EH (cell line): ENCODE data around the gene TMEM54.

Experiments used
- DNase-seq: peaks from one replicate; pipeline ENCODE4 v3.0.0-alpha.2; 2015; ENCODE audit warnings: low read depth

TMEM54 gene

DNA sequence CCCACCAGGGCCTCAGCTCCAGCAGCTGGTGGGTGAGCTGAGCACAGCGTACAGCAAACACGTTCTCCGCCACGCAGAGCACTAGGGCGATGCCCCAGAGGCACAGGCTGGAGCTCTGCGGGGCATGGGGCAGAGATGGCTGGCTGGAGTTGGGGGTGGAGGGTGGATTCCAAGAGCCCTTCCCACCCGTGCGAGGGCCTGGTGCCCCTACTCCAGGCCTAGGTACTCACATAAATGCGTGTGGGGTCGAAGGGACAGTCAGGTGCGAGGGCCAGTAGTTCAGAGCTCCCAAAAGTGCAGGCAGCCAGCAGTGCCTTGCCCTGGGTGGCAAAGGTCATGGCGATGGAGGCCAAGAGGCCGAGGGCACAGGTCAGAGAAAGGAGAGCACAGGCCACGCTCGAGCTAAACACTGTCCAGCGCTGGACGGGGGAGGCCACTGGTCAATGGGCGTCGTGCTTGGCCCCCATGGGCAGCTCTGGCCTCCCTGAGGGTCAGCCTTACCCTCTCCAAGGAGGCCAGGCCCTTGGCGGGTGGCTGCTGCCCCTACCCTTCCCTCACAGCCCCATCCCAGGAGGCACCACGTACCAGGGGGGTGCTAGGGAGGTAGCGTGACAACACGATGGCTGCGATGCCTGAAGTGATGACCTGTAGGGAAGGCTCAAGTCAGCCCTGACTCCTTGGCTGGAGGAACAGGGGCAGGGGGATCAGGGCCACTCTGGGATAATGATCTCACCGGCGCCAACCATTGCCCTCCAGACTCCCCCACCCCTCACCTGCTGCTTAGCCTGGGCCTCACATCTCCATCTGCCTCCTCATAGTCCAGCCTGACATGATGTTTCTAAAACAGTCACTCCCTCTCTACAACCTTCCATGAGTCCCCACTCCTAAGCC, 5.6 kb downstream of the TMEM54 start:
- no peak for DNase-seq

DNA sequence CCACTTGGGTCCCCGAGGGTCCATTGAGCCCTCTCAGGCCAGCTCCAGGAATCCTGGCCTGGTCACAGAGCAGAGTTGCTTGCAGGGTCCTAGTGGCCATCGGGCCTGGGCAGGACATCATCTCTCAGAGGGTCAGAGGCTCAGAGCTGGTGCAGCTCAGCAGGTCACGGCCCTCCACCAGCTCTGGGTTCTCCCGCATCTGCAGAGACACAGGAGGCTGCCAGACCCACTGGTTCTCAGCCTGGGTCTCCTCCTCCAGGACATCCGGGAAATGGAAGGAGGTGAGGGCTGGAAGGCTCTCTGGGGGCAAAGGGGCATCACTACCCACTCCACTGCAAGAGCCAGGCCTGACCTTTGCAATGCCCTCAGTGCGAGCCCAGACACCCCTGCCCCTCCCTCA, 6.5 kb downstream of the TMEM54 start:
- DNase-seq = no peak

DNA sequence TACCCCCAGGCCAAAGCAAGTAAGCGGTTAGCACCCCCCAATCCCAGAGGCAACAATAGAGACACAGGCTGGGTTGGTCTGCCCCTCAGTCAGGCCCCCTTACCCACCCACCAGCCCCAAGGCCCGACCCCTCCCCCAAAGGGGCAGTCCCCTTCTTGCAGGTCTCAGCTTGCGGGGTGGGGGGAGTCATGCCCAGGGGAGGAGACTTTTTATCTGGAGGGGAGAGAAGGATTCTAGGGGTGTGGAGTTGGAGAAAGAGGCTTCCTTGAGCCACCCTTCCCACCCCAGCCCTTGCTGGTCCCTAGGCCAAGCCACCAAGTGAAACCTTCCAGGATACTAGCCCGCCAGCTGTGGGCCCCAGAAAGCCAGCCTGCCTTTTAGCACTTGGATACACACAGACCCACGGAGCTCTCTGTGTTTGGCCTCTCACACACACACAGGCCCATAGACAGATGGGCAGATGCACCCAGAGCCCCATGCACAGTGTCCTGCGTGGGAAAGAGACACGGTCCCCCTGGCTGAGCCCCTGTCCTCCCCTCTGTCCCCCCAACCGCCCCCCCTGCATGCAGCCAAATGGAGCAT, 7.1 kb downstream of the TMEM54 start:
- DNase-seq = no peak

DNA sequence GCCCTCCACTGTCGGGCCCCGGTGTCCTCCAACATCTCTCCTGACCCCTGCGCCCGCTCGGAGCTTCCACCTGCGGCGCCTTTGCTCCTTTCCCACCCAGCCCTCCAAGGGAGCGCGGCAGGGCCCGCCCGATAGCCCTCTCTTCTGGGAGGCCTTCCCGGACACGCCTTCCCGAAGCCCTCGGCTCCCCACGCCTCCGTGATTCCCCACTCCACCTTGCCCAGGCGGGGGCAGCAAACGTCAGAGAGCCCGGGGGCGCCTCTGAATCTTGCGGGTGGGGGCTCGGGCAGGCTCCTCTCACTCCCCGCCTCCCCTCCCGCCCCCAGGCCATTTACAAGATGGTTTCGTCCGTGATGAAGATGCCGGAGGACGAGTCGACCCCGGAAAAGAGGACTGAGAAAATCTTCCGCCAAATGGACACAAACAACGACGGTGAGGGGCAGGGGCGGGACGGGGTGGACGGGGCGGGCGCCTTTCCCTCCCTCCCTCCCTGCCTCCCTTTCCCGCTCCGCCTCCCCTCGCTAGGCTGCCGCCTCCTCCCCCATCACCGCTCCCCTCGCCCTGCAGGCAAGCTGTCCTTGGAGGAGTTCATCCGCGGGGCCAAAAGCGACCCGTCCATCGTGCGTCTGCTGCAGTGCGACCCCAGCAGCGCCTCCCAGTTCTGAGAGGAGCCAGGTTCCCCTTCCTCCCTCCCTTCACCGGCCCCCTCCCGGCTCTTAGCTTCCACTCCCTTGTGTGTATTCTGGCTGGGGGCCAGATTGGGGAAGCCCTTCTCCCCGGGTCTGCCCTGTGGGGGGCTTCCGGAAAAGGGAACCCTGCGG, 7.8 kb downstream of the TMEM54 start:
- peak; percentile 39 for DNase-seq

DNA sequence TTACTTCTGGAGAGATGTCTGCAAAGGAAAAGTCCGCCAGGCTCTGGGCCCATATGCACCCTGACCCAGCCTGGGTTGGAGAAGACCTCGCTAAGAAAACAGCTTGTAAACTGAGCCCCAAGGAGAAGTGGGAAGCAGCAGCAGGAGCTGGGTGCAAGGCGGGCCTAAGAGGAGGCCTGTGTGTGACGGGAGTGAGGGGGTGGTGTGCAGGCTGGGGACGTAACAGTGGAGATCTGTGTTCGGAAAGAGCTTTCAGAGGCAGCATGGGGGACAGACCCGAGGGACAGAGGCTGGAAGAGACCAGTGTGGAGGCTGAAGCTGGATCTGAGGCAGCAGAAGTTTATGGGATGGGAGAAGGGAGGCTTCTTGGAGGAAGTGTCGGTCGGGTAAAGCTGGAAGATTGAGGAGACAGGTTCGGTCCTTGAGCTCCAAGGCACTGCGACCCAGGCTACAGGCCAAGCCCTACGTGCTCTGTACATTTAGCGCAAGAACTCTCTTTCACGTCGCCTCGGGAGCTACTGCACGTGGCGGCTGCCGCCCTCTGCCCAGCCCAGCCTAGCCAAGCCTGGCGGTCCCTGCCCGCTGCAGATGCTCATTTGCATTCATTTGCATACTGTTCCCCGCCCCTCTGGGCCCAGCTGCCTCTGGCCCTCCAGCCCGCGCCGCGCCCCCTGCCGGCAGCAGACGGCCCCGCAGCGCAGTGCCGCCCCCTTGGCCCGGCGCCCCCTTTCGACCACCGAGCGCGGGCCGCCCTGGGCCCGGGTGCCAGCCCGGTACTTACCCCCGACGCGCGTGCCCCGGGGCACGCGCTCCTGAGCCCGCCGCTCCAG, 8.6 kb downstream of the TMEM54 start:
- DNase-seq = peak; percentile 36

DNA sequence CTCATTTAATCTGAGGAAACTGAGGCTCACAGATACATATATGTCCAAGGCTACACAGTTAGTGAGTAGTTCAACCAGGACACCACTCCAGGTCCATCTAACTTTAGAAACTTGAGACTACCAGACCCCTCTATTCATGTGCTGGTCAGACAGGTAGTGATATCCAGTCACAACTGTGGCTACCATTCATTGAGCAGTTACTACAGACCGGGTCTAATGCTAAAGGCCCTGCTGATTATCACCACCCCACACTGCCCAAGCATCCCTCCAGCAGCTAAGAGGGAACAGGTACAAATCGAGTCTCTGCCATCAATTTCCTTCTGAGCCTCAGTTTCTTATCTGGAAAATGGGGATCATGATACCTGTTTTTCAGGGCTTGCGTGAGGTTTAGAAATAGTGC, 9.6 kb downstream of the TMEM54 start:
- no peak for DNase-seq

DNA sequence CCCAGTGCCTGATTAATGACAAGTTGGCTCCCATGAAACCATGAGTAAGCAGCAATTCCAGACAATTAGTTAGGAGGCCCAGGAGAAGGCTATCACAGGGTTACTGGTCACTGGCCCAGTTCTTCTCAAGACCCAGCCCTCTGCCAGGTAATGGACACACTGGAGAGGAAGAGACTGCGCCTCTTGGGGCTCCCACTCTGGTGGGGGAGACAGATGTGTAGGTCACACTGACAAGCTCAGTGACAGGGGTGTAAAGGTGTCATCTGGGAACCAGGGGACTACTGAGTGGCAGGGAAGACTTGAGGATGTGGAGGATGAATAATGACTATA, 10.0 kb downstream of the TMEM54 start:
- DNase-seq = no peak

DNA sequence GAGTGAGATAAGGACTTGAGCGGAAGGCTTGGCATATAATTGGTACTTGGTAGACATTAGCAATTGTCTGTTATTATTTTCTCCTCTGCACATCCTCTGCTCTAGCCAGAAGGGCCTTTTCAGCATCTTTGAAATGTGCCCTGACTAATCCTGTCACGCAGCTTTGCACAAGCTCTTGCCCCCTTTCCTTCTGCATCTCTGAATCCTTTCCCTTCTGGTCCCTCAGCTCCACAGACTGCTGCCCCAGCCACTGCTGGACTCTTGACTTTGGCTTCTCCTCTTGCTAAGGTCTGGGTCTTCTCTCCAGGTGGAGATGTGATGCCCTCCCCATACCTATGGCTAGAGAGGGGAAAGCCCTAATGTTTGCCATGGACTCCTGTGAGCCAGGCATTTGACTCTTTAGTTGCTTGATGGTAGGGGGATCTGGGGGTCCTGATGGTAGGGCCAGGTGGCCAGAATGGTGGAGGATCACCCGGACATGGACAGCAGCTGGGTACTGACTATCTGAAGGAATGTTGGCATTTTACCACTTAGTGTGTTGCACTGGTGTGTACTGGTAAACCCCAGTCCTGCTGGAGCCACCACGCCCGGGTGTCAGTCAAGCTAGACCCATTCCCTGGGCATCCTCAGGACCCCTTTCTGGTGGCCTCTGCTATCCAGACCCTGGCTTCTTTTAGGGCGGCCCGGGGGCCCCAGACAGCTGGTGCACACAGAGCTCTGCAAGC, 10.5 kb downstream of the TMEM54 start:
- no peak for DNase-seq

DNA sequence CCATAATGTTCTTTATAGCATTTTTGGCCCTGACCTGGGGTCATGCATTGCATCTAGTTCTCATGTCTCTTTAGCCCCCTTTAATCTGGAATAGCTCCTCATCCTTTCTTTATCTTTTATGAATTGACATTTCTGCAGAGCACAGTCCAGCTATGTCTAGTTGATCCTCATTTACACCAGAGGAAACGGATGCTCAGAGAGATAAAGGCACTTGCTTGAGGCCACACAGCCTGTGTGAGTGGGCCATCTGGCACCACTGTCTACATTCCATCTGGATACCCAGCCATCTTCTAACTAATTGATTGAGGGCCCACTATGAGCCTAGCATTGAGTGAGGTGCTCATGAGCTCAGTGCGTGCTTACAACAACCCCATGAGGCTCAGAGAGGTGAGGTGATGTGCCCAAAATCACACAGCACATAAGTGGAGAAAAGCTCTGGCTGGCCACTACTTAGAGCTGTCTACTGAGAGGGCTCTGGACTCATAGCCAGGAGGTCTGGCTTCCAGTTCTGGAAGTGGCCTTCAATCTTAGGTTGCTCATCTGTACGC, 11.4 kb downstream of the TMEM54 start:
- DNase-seq = no peak

DNA sequence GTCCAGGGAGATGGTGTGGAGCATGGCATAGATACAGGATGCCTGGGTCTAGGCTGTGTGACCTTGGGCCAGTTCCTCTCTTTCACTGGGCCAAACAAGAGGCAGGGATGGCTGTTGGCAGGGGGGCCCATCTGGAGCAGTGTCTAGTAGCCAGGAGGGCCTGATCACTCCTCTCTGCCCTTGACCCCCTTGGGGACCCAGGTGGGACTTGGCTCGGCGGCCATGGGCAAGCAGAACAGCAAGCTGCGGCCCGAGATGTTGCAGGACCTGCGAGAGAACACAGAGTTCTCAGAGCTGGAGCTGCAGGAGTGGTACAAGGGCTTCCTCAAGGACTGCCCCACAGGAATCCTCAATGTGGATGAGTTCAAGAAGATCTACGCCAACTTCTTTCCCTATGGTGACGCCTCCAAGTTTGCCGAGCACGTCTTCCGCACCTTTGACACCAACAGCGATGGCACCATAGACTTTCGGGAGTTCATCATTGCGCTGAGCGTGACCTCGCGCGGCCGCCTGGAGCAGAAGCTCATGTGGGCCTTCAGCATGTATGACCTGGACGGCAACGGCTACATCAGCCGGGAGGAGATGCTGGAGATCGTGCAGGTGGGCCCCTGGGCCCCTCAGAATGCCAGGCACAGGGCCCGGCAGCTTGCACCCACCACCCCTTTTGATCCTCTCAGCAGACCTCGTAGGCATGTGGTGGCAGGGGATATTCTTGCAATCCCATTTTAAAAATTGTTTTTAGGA, 12.3 kb downstream of the TMEM54 start:
- no peak for DNase-seq

DNA sequence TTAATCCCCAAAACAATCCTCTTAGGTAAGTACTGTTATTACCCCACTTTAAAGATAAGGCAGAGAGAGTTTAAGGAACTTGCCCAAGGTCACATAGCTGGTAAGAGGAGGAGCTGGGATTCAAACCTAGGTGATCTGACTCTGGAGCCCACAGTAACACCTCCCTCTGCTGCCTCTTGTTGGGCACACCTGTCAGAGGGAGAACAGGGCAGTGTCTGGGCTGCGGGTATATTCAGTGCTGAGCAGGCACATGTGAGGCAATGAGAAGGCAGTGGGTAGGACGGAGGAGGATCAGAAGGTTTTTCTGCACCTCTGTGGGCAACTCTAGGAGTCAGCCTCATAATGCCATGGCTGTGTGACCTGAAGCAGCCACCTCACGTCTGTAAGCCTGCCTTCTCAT, 13.1 kb downstream of the TMEM54 start:
- DNase-seq = no peak

DNA sequence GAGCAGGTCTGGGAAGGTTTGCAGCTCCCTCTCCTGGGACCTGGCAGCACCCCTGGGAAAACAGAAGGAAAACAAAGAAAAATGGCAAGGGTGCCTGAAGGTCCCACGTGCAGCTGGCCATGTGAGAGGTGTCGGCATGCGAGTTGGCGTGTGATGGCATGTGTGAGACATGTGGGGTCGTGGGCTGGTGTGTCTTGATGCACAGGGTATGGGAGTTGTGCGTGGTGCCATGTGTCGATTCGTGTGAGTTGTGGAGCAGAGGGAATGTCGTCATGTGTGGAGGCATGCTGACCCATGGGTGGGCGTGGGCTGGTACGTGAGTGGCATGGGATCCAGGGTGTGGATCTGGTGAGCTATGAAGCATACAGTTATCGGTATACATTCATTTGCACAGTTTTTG, 13.6 kb downstream of the TMEM54 start:
- DNase-seq = no peak

DNA sequence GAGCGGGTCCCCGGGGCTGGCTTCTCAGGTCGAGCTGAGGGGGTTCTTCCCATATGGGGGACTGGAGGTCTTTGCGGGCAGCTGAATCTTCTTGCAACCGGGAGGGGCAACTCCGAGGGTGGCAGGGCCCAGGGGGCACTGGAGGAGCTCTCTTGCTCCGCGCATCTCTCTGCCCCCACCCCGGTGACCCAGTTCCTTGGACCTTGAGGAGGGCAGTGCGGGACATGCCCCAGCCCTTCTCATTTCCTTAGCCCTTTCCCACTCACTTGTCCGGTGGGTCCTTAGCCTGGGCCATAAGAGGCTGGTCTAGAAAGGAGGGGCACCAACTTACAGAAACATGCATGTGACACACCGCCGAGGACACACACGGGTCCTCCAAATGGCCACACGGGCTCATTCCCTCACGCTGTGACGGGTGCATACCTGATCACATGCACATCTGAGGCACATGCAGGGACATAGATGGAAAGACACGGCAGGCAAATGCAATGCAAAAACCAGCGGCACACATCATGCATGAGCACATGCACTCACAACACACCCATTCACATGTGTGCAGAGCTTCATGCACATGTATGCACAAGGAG, 14.3 kb downstream of the TMEM54 start:
- DNase-seq = no peak

DNA sequence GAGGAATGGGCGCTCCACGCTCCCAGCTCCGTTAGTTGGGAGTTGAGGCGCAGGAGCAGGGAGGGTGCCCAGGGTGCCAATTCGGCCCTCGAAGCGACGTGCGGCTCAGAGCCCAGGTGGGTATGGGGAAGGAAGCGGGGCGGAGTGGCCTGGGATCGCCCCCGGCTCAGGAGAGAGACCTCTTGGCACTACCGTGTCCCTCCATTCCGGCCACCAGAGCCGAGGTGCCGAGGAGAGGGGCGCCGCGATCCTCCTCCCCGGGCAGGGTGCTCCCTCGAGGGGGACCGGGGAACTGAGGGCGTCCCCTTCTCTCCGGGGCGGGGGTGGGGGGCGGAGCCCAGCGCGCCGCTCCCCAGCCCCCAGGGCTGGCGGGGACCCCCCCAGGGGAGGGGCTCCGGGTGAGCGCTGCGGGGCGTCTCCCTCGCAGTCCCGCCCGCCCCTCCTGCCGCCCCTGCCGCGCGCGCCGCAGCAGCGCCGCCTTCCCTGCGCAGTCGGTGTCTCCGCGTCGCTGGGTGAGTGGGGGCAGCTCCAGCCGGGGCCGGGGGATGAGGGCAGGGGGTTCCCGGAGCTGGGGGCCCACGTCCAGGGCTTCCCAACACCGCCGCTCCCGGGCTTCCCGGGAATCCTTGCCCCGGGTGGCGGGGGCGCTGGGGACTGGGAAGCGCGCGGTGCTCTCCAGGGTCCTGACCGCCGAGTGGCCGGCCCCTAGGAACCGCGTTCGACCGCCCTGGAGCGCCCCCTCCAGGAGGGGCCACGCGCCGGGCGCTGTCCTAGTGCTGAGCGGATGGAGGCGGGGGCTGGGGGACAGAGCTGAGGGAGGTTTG, 15.0 kb downstream of the TMEM54 start, which contains the start of gene HPCA:
HPCA (plus strand) TSS at position 488 of the 824 bp plus-strand sequence. CDS start 2,408 bp downstream, outside the sequence.
- peak; percentile 67 for DNase-seq

DNA sequence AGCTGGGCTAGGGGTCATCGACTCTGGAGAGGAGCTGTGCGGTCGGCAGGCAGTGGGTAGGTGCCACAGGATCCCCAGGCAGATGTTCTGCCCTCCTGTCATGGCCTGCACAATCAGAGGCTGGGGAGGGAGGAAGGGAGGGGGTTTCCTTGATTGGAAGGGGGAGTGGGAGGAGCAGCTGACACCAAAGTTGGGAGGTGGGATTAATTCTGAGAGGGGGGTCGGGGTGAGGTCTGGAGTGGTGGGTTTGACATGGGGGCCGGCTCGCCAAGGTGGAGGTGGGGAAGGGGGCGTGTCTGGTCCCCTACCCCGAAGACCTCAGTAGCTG, 15.5 kb downstream of the TMEM54 start:
- no peak for DNase-seq

DNA sequence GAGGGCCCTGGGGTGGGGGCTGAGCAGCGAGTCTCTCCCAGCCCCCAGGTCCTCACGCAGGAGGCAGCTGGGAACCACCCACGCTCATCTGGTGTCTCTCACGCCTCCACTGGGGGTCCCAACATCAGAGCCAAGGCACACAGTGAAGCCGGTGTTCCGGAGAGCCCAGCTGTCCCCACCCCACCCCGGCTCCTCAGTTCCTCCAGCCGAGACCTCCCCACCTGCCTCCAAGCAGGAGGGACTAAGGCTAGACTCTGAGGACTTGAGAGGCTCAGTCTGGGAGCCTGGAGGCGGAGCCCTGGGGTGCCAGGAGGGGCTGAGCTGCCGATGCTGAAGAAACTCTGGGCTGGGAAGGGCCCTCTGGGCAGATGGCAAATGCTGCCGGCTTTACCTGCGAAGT, 16.5 kb downstream of the TMEM54 start:
- no peak for DNase-seq

DNA sequence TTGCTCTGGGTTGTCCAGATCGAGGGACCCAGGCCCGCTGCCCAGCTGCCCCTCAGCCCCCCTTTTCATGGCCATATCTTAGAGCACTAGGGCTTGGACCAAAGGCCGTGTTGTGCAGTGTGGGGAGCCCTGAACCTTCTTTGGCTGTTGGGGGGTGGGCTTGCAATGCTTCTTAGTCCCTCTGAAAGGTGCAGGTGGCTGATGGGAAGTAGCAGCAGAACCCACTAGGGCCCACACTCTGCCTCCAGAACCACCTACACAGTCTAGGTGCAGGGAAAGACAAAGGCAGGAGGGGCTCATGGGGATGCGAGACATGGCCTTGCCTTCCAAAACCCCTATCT, 17.2 kb downstream of the TMEM54 start:
- DNase-seq = no peak

DNA sequence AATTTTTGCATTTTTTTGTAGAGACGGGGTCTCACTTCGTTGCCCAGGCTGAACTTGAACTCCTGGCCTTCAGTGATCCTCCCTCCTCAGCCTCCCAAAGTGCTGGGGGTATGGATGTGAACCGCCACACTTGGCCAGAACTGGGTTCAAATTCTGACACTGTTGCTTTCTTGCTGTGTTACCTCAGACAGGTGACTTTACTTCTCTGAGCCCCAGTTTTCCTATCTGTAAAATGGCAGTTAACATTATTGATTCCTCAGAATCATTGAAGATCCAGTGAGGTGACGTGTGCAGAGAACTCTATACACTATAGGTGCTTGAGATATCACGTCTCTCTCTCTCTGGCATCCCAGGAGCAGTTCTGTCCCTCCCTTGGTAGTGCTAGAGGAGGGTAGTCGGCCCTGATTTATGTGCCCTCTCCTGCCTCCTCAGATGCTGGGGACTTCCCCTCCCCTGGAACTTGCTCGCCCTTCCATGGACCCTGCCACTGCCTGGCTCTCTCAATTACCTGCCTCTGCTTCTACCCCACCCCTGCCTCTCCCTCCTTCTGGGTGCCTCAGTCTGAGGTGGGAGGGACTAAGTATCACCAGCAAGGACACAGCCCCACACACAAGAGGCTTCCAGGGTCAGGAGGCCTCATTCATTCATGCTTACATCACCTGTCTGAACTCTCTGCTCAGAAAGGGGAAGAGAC, 17.7 kb downstream of the TMEM54 start:
- no peak for DNase-seq
